ENCODE results near the gene RXRA.

DNA sequence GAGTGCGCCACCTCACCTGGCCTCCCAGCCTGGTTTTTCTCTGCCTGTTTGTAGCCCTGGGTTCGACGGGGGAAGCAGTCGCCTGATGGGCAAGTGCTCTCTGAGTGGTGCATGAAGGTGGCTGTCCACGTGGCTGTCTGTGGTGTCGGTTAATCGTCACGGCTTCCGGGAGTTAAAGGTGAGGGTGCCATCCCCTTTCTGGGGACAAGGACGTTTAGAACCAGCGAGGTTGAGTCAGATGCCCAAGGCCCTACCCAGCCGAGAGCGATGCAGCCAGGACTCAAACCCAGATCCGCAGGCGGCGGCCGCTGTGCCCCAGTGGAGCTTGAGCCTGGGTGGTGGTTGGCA, 47.7 kb downstream of the RXRA start:
- TF ChIP-seq POLR2AphosphoS5 (IDR thresholded peaks at IDR 0.05; ENCODE audit: low read depth, low read length) = no peak
- no peak for TF ChIP-seq TAF1 (IDR thresholded peaks at IDR 0.05; ENCODE audit: borderline replicate concordance, insufficient read depth, low read length)
- TF ChIP-seq SIN3A (IDR thresholded peaks at IDR 0.05; ENCODE audit: borderline replicate concordance, insufficient read depth, low read length) = no peak
- TF ChIP-seq, protein P1, sequence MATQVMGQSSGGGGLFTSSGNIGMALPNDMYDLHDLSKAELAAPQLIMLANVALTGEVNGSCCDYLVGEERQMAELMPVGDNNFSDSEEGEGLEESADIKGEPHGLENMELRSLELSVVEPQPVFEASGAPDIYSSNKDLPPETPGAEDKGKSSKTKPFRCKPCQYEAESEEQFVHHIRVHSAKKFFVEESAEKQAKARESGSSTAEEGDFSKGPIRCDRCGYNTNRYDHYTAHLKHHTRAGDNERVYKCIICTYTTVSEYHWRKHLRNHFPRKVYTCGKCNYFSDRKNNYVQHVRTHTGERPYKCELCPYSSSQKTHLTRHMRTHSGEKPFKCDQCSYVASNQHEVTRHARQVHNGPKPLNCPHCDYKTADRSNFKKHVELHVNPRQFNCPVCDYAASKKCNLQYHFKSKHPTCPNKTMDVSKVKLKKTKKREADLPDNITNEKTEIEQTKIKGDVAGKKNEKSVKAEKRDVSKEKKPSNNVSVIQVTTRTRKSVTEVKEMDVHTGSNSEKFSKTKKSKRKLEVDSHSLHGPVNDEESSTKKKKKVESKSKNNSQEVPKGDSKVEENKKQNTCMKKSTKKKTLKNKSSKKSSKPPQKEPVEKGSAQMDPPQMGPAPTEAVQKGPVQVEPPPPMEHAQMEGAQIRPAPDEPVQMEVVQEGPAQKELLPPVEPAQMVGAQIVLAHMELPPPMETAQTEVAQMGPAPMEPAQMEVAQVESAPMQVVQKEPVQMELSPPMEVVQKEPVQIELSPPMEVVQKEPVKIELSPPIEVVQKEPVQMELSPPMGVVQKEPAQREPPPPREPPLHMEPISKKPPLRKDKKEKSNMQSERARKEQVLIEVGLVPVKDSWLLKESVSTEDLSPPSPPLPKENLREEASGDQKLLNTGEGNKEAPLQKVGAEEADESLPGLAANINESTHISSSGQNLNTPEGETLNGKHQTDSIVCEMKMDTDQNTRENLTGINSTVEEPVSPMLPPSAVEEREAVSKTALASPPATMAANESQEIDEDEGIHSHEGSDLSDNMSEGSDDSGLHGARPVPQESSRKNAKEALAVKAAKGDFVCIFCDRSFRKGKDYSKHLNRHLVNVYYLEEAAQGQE (IDR thresholded peaks at IDR 0.05; ENCODE audit: insufficient read depth in 1 of 2, low read depth in 2 of 2, low read length in 2 of 2) = no peak
